ENCODE results near the gene ZFPM1. TPM values are rescaled to one million over a fixed set of nuclear protein-coding genes. Genes with fewer than 3 reads are reported as not detected.

Gene ZFPM1
- total RNA-seq (2021; fragmentation: NEBNext Ultra II Directional; extraction: Animal tissue kit (Norgen Biotek cat#: 25700)) = 1 to 10 TPM; 4.5 to 6.4 (median 5.1) TPM
- long read RNA-seq, partial matches to known transcripts = 0 of 1 reads
- long read RNA-seq, other reads (novel, unspliced or antisense) = 1 of 1 reads

DNA sequence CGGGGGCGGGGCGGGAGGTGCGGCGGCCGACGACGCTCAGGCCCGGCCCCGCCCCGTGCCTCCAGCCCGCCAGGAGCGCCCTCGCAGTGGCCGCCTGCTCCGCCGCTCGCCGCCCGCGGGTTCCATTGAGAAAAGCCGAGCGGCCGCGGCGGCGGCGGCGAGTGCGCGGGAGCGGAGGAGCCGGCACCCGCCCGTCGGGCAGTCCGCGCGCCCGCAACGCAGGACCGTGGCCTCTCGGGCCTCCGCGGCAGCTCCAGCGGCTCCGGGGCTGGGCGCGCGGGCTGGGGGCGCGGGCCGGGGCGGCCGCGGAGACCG lies at the start of gene ZFPM1:
ZFPM1 (plus strand) TSS at position 64 of the 315 bp plus-strand sequence. CDS start 359 bp downstream, outside the sequence.
- Mint-ChIP-seq H3K4me3 (peak within 1 kb of the TSS; percentile 93), H3K27me3 (ENCODE audit: insufficient read depth) (peaks cover 6% of the 10 kb centered on the region), H3K4me1 (ENCODE audit: low read depth) (peaks cover 14% of the 10 kb centered on the region), H3K9me3 (no peaks in the 10 kb centered on the region), H3K36me3 (ENCODE audit: low read depth) (no peaks in the 10 kb centered on the region), H3K27ac (peak within 1 kb of the TSS; percentile 70)
- TF ChIP-seq, protein P1, sequence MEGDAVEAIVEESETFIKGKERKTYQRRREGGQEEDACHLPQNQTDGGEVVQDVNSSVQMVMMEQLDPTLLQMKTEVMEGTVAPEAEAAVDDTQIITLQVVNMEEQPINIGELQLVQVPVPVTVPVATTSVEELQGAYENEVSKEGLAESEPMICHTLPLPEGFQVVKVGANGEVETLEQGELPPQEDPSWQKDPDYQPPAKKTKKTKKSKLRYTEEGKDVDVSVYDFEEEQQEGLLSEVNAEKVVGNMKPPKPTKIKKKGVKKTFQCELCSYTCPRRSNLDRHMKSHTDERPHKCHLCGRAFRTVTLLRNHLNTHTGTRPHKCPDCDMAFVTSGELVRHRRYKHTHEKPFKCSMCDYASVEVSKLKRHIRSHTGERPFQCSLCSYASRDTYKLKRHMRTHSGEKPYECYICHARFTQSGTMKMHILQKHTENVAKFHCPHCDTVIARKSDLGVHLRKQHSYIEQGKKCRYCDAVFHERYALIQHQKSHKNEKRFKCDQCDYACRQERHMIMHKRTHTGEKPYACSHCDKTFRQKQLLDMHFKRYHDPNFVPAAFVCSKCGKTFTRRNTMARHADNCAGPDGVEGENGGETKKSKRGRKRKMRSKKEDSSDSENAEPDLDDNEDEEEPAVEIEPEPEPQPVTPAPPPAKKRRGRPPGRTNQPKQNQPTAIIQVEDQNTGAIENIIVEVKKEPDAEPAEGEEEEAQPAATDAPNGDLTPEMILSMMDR (IDR thresholded peaks at IDR 0.05) = no peak
- DNase-seq = no peak

DNA sequence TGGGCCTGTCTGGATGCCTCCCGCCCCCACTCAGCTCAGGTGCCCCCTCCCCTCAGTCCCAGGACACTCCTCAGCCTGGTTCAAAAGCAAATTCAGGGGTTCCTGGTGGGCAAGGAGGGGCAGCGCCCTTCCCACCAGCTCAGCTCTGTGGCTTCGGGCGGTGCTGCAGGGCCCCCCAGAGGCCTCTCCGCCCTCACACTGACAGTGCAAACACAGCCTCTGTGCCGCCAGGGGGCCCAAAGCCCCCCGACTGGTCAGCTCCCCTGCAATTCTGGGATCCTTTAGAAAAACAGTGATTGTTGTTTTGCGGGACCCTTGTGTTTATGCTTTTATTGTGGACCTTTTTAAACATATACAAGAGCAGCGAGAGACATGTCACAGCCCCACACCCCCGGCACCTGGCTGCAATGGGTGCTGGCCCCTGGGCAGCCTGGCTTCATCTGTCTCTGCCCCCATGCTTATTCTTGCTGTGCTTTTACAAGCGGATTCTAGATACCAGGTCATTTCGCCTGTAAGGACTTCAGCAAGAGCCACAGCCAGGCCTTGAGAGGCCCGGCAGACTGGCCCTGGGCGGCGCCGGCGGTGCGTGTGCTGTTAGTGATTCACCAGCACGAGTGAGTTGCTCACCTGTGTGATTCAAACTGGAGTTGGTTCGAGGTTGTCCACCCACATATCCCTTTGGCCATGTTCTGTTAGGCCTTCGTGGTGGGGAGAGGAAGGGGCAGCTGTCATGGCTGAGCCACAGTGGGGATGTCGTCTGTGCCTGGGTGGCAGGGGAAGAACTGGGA lies 49.1 kb upstream of the ZFPM1 start:
- H3K4me3 Mint-ChIP-seq = no peak overlapping the region
- TF ChIP-seq, protein P1 (IDR thresholded peaks at IDR 0.05) = no peak
- H3K36me3 Mint-ChIP-seq (ENCODE audit: low read depth) = peaks cover 2% of the 10 kb centered on the region; the same call in 1 of the 2 replicates

DNA sequence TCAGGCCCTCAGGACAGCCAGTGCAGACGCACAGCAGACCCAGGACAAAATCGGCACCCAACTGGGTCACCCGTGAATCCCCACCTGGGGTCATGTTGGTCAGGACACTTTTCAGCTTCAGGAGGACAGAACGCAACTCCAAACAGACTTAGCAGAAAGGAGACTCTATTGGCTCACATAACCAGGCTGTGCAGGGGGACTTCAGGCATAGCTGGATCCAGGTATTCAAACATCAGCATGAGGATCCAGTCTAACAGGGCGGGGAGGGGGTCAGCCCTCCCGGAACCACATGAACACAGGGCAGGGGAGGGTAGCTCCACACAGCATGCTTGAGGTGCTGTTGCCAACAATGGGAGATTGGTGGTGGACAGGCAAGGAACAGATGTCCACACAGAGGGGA lies 48.3 kb upstream of the ZFPM1 start:
- Mint-ChIP-seq H3K4me1 (ENCODE audit: low read depth) (peaks cover 19% of the 10 kb centered on the region), H3K9me3 (no peaks in the 10 kb centered on the region), H3K27me3 (ENCODE audit: insufficient read depth) (peaks cover 5% of the 10 kb centered on the region), H3K4me3 (no peak overlapping the region), H3K27ac (peak overlapping the region; percentile 44), H3K36me3 (ENCODE audit: low read depth) (peaks cover under 1% of the 10 kb centered on the region)
- no peak for DNase-seq
- TF ChIP-seq, protein P1 (IDR thresholded peaks at IDR 0.05) = no peak

More for the DNA sequence above, 49.1 kb upstream of the ZFPM1 start:
- Mint-ChIP-seq H3K27me3 (ENCODE audit: insufficient read depth) (peaks cover 7% of the 10 kb centered on the region), H3K9me3 (no peaks in the 10 kb centered on the region), H3K27ac (no peak overlapping the region), H3K4me1 (ENCODE audit: low read depth) (peaks cover 19% of the 10 kb centered on the region)
- no peak for DNase-seq

DNA sequence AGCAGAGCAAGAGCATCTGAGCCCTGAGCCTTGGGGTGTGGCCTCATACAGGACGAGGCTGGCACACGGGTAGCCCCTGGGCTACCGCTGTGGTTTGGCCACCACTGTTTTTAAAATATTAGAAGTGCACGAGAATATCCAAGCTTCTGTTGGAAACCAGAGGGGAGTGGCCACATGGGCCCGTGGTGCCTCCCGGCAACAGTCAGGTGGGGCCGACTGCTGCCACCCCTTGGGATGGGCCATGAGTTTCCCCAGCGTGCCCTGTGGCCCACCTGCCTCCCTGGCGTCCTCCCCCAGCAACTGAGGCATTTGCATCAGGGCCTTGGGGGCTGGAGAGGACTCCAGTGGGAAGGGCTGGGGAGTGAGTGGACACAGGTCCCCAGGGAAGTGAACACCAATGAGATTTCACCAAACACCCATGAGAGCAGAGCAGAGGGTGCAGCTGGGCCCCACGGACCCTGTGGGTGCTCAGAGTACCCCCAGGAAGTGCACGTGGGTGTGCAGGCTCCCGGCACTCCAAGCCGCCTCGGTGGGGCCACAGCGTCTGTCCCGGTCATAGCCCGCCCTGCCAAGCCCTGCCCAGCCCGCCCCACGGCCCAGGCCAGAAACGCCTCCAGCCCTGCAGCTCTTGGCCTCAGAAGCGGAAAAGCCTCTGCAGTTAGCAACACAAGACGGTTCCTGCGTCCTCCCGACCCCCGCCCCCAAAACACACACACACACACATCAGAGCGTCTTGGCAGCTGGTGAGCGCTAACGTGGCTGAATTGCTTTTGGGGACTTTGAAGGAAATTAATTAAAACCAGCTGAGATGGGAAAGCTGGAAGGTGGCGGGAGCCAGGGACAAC lies 47.6 kb upstream of the ZFPM1 start:
- no peak for DNase-seq
- Mint-ChIP-seq H3K9me3 (no peaks in the 10 kb centered on the region), H3K4me3 (no peak overlapping the region), H3K27me3 (ENCODE audit: insufficient read depth) (peaks cover 5% of the 10 kb centered on the region), H3K4me1 (ENCODE audit: low read depth) (peaks cover 19% of the 10 kb centered on the region), H3K27ac (peak overlapping the region; percentile 66), H3K36me3 (ENCODE audit: low read depth) (peaks cover 7% of the 10 kb centered on the region)
- TF ChIP-seq, protein P1 (IDR thresholded peaks at IDR 0.05) = no peak

DNA sequence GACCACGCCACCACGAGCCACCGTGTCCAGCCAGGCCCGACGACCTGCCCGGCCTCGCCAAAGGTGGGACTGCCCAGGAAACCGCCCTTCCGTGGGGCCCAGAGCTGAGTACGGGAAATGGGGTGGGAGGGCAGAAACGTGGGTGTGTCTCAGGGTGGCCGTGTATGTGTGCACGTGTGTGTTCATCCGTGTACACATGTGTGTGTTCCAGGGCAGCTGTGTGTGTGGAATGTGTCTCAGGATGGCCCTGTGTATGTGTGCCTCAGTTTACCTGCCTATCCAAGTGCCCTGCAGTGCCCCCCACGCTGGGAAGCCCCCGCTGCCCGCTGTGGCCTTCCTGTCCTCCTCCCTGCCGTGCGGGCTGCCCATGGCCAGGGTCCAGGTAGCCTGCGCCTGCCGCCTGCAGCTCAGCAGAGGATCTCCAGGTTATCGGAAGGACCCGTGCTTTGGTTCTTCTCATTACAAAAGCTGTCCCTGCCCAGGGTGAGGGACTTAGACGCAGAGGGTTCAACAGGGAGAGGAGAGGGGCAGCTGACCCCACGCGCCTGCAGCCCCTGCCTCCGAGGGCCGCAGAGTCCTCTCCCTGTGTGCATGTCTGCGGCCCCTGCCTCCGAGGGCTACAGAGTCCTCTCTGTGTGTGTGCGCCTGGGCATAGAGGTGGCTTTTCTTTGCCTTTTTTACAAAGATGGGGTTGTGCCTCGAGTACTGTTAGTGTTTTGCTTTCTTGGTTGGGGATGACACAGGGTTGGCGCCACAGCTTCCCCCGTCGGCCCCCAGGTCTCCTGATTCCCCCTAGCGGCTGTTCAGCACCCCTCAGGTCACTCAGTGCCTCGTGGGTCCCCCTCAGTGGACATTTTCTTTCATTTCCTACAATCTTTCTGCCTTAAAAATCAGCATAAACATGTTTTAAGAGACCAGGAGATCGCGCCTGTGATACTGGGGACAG lies 46.7 kb upstream of the ZFPM1 start:
- no peak for DNase-seq
- TF ChIP-seq, protein P1 (IDR thresholded peaks at IDR 0.05) = peak; percentile 35; the same call in 1 of the 2 replicates
- H3K4me1 Mint-ChIP-seq (ENCODE audit: low read depth) = peaks cover 19% of the 10 kb centered on the region
- H3K36me3 Mint-ChIP-seq (ENCODE audit: low read depth) = peaks cover 8% of the 10 kb centered on the region
- peak overlapping the region; percentile 66; the same call in 1 of the 2 replicates for H3K27ac Mint-ChIP-seq
- H3K9me3 Mint-ChIP-seq = no peaks in the 10 kb centered on the region
- H3K4me3 Mint-ChIP-seq = no peak overlapping the region
- H3K27me3 Mint-ChIP-seq (ENCODE audit: insufficient read depth) = peaks cover 5% of the 10 kb centered on the region
